GM10248 (cell line): ENCODE measurements around the gene MORF4L1.

ENCODE experiments used
- CTCF ChIA-PET: fragments of 300-600 bp; sonication (Branson Sonifier 250); formaldehyde crosslinking; extraction: SDS; loops from one replicate; lab custom pipeline; 2021; ENCODE audit warnings: antibody characterized with exemption; lab: Yijun Ruan, JAX
- POLR2A ChIA-PET: fragments of 350-650 bp; sonication (Branson Sonifier 250); formaldehyde crosslinking; extraction: SDS; loops from one replicate; lab custom pipeline; 2020; ENCODE audit warnings: antibody characterized with exemption; lab: Yijun Ruan, JAX
- DNase-seq: peaks from one replicate; pipeline ENCODE4 v3.0.0; 2012; ENCODE audit errors: extremely low spot score
- TF ChIP-seq, protein P1 (sequence below): IDR thresholded peaks from 2 replicates; pipeline ENCODE4 v1.5.1; 2012; ENCODE audit warnings: mild to moderate bottlenecking, low read depth; ENCODE audit errors: extremely low read depth, missing control alignments, control extremely low read depth

MORF4L1 gene

DNA sequence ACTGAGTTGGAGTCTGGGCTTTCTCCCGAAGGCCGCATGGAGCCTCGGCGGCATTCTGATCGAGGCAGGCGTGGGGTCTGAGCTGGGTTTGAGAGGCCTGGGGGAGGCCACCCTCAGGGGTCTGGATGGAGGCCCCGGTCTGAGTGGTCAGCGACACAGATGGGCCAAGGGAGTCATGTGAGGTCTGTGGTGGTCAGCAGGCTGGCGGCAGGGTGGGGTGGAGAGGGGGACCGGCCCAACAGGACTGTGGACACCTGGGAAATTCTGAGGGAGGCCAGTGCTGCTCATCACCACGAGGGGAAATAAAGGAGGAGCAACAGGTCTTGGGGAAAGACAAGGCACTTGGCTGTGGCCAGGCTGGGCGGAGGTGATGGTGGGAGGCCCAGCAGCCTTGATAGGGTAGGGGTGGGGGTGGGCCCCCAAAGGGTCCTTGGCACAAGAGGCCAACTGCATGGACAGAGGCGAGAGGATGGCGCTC is 56.0 kb downstream of the MORF4L1 start:
- TF ChIP-seq, protein P1, sequence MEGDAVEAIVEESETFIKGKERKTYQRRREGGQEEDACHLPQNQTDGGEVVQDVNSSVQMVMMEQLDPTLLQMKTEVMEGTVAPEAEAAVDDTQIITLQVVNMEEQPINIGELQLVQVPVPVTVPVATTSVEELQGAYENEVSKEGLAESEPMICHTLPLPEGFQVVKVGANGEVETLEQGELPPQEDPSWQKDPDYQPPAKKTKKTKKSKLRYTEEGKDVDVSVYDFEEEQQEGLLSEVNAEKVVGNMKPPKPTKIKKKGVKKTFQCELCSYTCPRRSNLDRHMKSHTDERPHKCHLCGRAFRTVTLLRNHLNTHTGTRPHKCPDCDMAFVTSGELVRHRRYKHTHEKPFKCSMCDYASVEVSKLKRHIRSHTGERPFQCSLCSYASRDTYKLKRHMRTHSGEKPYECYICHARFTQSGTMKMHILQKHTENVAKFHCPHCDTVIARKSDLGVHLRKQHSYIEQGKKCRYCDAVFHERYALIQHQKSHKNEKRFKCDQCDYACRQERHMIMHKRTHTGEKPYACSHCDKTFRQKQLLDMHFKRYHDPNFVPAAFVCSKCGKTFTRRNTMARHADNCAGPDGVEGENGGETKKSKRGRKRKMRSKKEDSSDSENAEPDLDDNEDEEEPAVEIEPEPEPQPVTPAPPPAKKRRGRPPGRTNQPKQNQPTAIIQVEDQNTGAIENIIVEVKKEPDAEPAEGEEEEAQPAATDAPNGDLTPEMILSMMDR = no peak
- DNase-seq = no peak
- POLR2A ChIA-PET = no interaction called here
- CTCF ChIA-PET = interaction anchor here (0.7 kb wide), 1 partner anchor 8 kb away, joined by 3 read pairs; no protein-coding TSS in a partner anchor

DNA sequence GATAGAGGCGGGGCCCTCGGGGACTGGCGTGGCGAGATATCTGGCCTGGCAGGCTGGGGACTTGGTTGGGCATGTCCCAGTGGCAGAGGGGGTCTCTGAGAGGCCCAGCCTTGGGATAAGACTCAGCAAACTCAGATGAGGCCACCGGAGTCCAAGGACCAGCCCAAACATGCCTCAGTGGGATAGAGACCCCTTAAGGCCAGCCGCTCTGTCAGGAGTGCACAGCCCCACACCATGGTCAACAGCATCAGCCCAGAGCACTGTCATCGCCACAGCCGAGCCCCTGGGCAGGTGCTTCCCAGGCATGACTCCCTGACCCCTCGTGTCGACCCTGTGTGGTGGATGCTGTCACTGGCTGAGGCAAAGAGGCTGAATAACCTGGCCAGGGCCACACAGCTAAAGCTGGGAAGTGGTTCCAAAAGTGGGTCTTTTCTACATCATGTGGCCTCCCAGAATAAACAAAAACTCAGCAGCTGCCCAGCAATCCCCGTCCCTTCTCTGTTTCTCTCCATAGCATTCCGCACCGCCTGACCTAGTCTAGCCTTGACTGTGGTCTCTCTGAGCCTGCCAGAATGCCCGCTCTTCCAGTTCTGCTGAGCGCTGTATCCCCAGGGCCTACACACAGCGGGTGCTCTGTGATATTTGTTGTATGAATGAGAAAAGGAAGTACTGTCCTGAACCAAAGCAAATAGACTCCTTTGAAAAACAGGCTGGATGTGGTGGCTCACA is 57.0 kb downstream of the MORF4L1 start:
- DNase-seq = no peak
- CTCF ChIA-PET = no interaction called here
- POLR2A ChIA-PET = no interaction called here
- TF ChIP-seq, protein P1 = no peak

DNA sequence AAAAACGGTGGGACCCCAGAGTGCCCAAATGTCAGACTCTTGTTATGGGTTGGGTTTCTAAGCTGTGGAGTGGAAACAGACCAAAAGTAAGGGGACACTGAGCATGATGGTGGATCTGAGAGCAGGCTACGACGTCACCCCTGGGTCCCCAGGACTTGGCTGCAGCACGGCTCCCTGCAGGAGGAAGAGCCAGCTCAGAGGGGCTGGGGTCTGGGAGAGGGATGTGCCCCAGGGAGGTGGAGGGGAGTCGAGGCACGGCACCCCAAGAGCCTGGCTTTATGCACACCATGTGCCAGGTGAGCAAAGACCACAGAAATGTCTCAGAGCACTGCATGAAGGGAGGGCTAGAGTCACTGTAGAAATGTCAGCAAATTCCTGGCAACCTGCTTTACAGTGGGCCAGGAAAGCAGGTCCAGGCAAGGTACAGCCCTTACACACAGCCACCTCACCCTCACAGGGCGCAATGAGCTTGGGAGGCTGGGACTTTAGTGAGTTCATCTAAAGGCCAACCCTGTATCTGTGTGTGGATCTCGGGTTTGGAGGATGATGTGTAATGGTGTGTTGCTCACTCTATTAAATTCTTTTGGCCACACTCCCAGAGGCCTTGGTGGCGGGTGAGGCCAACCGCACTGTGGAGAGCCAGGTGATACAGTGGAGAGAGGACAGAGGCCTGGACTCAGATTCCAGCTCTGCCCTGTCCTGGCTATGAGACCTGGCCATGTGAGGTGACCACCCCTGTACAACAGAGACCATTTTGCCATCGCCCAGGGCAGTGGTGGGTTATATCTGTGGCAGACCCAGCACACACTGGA is 58.1 kb downstream of the MORF4L1 start:
- TF ChIP-seq, protein P1 = no peak
- ChIA-PET POLR2A (no interaction called here), CTCF (no interaction called here)
- DNase-seq = no peak

DNA sequence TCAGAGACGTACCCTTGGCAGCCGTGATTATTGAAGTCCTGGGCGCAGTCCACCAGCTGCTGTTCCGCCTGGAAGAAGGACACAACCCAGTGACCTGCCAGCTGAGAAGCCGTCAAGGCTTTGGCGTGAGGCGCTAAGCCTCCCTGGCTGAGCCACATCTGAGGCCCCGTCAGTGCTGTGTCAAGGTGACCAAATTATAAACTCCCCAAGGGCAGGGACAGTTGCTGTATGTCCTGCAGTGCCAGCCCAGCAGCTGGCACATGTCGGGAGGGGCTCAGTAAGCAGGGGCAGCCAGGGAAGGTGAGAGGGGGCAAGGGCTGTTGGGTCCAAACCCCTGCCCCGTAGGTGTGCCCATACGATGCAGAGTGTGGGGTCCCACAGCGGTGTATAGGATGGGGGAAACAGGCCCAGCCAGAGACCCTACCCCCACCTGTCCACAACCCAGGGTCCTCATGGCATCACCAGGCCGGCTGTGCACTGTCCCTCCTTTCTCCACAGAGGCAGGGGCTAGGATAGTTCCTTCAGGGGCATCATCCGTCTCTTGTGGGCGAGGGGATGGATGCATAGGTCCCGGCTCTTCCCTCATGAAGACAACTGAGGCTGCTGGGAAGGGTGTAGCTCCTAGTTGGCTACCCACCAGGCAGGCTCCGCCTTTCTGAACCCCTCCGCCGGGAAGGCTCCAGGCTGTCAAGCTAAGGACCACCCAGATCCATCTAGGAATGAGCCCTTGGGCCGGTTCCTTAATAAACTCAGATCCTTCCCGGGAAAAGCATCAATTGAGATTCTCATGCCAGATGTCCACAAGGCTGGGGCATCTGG is 59.0 kb downstream of the MORF4L1 start:
- TF ChIP-seq, protein P1 = no peak
- CTCF ChIA-PET = no interaction called here
- POLR2A ChIA-PET = no interaction called here
- no peak for DNase-seq

DNA sequence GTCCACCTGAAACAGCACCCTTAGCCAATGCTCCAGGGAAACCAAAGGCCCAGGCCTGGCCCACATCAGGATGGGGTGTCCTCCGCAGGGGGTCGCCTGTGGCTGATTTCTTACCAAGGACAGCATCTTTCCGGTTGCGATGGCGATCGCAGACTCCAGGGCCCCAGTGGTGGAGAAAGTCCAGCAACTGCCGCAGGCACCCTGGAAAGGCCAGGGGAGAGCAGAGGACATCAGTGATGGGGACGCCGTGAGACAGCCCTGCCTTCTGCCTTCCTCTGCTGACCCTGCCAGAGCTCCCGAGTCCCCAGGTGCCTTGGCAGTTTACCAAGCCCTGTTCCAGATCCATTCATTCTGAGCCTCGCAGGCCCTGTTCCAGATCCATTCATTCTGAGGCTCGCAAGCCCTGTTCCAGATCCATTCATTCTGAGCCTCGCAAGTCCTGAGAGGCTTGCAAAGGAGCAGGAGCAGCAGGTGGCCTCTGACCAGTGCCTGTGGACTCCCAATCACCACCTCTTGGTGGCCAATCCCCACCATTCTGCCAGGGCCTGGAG is 59.6 kb downstream of the MORF4L1 start:
- no peak for DNase-seq
- CTCF ChIA-PET = interaction anchor here (0.8 kb wide), 1 partner anchor 96 kb away, joined by 3 read pairs; no protein-coding TSS in a partner anchor
- POLR2A ChIA-PET = no interaction called here
- TF ChIP-seq, protein P1 = no peak
